GM19372 (cell line): Measurements from ENCODE around the gene CNKSR2.

Source experiments
- ATAC-seq: cut with Tn5 transposase; IDR thresholded peaks from one replicate; pipeline ENCODE4 v1.9.1; 2021; ENCODE audit warnings: mild to moderate bottlenecking, low read depth, moderate library complexity; ENCODE audit not compliant: unreplicated experiment

CNKSR2 gene

GRCh38 chrX:21590012-21590776 is 216.0 kb downstream of the CNKSR2 start:
- ATAC-seq: no peak

- ATAC-seq: no peak
Measured at GRCh38 chrX:21606002-21606401, 231.8 kb downstream of the CNKSR2 start.

GRCh38 chrX:21610168-21610567 is 235.9 kb downstream of the CNKSR2 start:
- no peak for ATAC-seq

- no peak for ATAC-seq
Measured at GRCh38 chrX:21612154-21612553, 237.9 kb downstream of the CNKSR2 start.

- ATAC-seq: no peak
Measured at GRCh38 chrX:21616386-21616785, 242.2 kb downstream of the CNKSR2 start.

- ATAC-seq: no peak
Measured at GRCh38 chrX:21620234-21620633, 246.0 kb downstream of the CNKSR2 start.

GRCh38 chrX:21623778-21624501 is 249.7 kb downstream of the CNKSR2 start:
- no peak for ATAC-seq

- ATAC-seq: no peak
Measured at GRCh38 chrX:21632027-21632426, 257.8 kb downstream of the CNKSR2 start.

- ATAC-seq: no peak
Measured at GRCh38 chrX:21638311-21638710, 264.1 kb downstream of the CNKSR2 start.

GRCh38 chrX:21639775-21640174 is 265.6 kb downstream of the CNKSR2 start:
- ATAC-seq: no peak

- no peak for ATAC-seq
Measured at GRCh38 chrX:21645431-21645830, 271.2 kb downstream of the CNKSR2 start.

GRCh38 chrX:21645886-21646285 is 271.7 kb downstream of the CNKSR2 start:
- no peak for ATAC-seq

GRCh38 chrX:21655901-21656586 is 281.8 kb downstream of the CNKSR2 start:
- ATAC-seq: peak; percentile 30

- peak; percentile 32 for ATAC-seq
Measured at GRCh38 chrX:21656587-21657317, 282.5 kb downstream of the CNKSR2 start.

- no peak for ATAC-seq
Measured at GRCh38 chrX:21657318-21658151, 283.3 kb downstream of the CNKSR2 start.

- ATAC-seq: peak; percentile 37
Measured at GRCh38 chrX:21658152-21658737, 284.0 kb downstream of the CNKSR2 start, which contains the start of gene KLHL34. KLHL34 (minus strand) TSS chrX:21658330; CDS start chrX:21657788, 542 bp downstream.

- ATAC-seq: peak; percentile 27
Measured at GRCh38 chrX:21658746-21659145, 284.5 kb downstream of the CNKSR2 start.

GRCh38 chrX:21659320-21659719 is 285.1 kb downstream of the CNKSR2 start:
- ATAC-seq: no peak

GRCh38 chrX:21660156-21660555 is 285.9 kb downstream of the CNKSR2 start:
- no peak for ATAC-seq
